K562 (cell line): Measurements from ENCODE around the gene SLC26A2. TPM values are rescaled to one million over a fixed set of nuclear protein-coding genes. Genes with fewer than 3 reads are reported as not detected.

Source experiments
- ATAC-seq: fragments of 200-7000 bp; cut with Tn5 transposase; 3 replicates; pipeline ENCODE4 v1.9.1; 2020; ENCODE audit warnings: moderate library complexity
- BruUV-seq: library from RNA; stranded (reverse); fragments of 400-500 nt; replicated peaks from 2 replicates; lab custom pipeline; 2021; lab: Mats Ljungman, UMichigan
- CTCF ChIA-PET: fragments of 300-600 bp; formaldehyde crosslinking; extraction: SDS; loops from one replicate; lab custom pipeline; 2021; ENCODE audit warnings: low intra/inter-chr PET ratio; lab: Yijun Ruan, JAX
- POLR2A ChIA-PET: fragments of 300-600, 350-650 bp; sonication (Branson Sonifier 250); formaldehyde crosslinking; extraction: SDS; loops from one replicate; lab custom pipeline; 2021; ENCODE audit warnings: antibody characterized with exemption, inconsistent platforms; lab: Yijun Ruan, JAX
- DNase-seq, 4 experiments: peaks; one replicate each; pipeline versions ENCODE4 v3.0.0 to v3.0.0-alpha.2; 2011 to 2018; ENCODE audit warnings: low spot score in 3 of 4, mixed read lengths in 3 of 4; ENCODE audit errors: extremely low read depth in 1 of 4
- FAIRE-seq: peaks from 2 replicates; lab custom pipeline; 2011; peaks lifted over from hg19 to GRCh38; lab: Jason Lieb, UNC
- H2AFZ ChIP-seq: 2 replicates; pipeline ENCODE4 v1.6.0; 2011; ENCODE audit warnings: low read depth, low read length, control low read depth, inconsistent platforms
- H3K27ac ChIP-seq: fragments of 200-600 bp; 3 replicates; pipeline ENCODE4 v1.8.0; 2011; ENCODE audit warnings: low read depth, mild to moderate bottlenecking, control low read depth, inconsistent platforms, low read length, moderate library complexity, mixed read lengths; ENCODE audit errors: extremely low read depth
- H3K27me3 ChIP-seq, 2 experiments: fragments of 300-600 bp in 1 of 2; 2 replicates in 1 of 2; 3 replicates in 1 of 2; pipeline versions ENCODE4 v1.6.0 to v1.8.0; 2011; ENCODE audit warnings: inconsistent platforms in 2 of 2, low read length in 2 of 2, mild to moderate bottlenecking in 1 of 2, mixed read lengths in 1 of 2, moderate library complexity in 1 of 2; ENCODE audit not compliant: control insufficient read depth in 2 of 2, insufficient read depth in 2 of 2
- H3K36me3 ChIP-seq: fragments of 300-600 bp; 3 replicates; pipeline ENCODE4 v1.8.0; 2011; ENCODE audit warnings: mild to moderate bottlenecking, low read length, inconsistent platforms; ENCODE audit not compliant: control insufficient read depth, insufficient read depth
- H3K4me1 ChIP-seq, 2 experiments: fragments of 200-600 bp in 1 of 2; replicated peaks in 1 of 2; 2 replicates in 1 of 2; 3 replicates in 1 of 2; pipeline versions ENCODE4 v1.5.1 to v1.8.0; 2011; ENCODE audit warnings: inconsistent platforms in 2 of 2, low read length in 2 of 2, mild to moderate bottlenecking in 1 of 2, mixed read lengths in 1 of 2, moderate library complexity in 1 of 2; ENCODE audit not compliant: control insufficient read depth in 2 of 2, insufficient read depth in 2 of 2
- H3K4me2 ChIP-seq: 2 replicates; pipeline ENCODE4 v1.6.1; 2011; ENCODE audit warnings: low read length, control low read depth, inconsistent platforms, mixed read lengths; ENCODE audit not compliant: insufficient read depth
- H3K4me3 ChIP-seq: fragments of 200-600 bp; sonication (generic), shearing (Covaris generic); 2 replicates; pipeline ENCODE4 v1.5.1; 2016; ENCODE audit warnings: control low read depth, inconsistent platforms
- H3K79me2 ChIP-seq: fragments of 200-600 bp; 3 replicates; pipeline ENCODE4 v1.8.0; 2011; ENCODE audit warnings: low read length, inconsistent platforms; ENCODE audit not compliant: control insufficient read depth, insufficient read depth
- H3K9ac ChIP-seq, 2 experiments: 2 replicates each; pipeline versions ENCODE4 v1.6.0 to v1.6.1; 2011; ENCODE audit warnings: low read depth in 2 of 2, low read length in 2 of 2, control low read depth in 1 of 2, inconsistent platforms in 1 of 2, mild to moderate bottlenecking in 1 of 2, mixed read lengths in 1 of 2; ENCODE audit not compliant: insufficient read depth in 1 of 2
- H3K9me1 ChIP-seq: one replicate; pipeline ENCODE4 v1.6.0; 2011; ENCODE audit warnings: inconsistent platforms, mild to moderate bottlenecking, low read length, moderate library complexity; ENCODE audit not compliant: control insufficient read depth, insufficient read depth
- H3K9me3 ChIP-seq: replicated peaks from 2 replicates; pipeline ENCODE4 v1.5.1; 2011; ENCODE audit warnings: low read depth, low read length, inconsistent platforms; ENCODE audit not compliant: control insufficient read depth, insufficient read depth
- H4K20me1 ChIP-seq: replicated peaks from 2 replicates; pipeline ENCODE4 v1.6.1; 2011; ENCODE audit warnings: low read length, inconsistent platforms, mixed read lengths; ENCODE audit not compliant: control insufficient read depth, insufficient read depth
- GTF3C2 ChIP-seq: IDR thresholded peaks from 3 replicates; pipeline ENCODE4 v1.6.1; 2011; ENCODE audit warnings: borderline replicate concordance, mild to moderate bottlenecking, moderate library complexity; ENCODE audit not compliant: insufficient read length; ENCODE audit errors: extremely low read depth
- NR0B1 ChIP-seq: fragments of 450-650 bp; IDR thresholded peaks from one replicate; pipeline ENCODE4 v1.6.1; 2018; ENCODE audit warnings: mild to moderate bottlenecking, moderate library complexity; ENCODE audit not compliant: partially characterized antibody
- SIX5 ChIP-seq, 2 experiments: IDR thresholded peaks; 2 replicates each; pipeline ENCODE4 v1.6.1; 2011; ENCODE audit warnings: low read length in 2 of 2, borderline replicate concordance in 1 of 2, low read depth in 1 of 2, mild to moderate bottlenecking in 1 of 2, moderate library complexity in 1 of 2; ENCODE audit not compliant: insufficient read depth in 1 of 2
- ZNF311 ChIP-seq: fragments of 250-450 bp; sonication (Bioruptor Pico); IDR thresholded peaks from 2 replicates; pipeline ENCODE4 v1.4.0; 2020; ENCODE audit warnings: mild to moderate bottlenecking, moderate library complexity
- WGBS: fragments of 100-300 bp; shearing (Covaris generic); methylation state at CpG from one replicate; pipeline ENCODE4 v1.1.6; 2016; ENCODE audit warnings: low coverage, mixed read lengths; ENCODE audit not compliant: insufficient coverage; ENCODE audit errors: missing lambda C conversion rate; 5-methylcytosine and 5-hydroxymethylcytosine counted together
- in situ Hi-C: fragments of 300-500 bp; cut with MboI; formaldehyde crosslinking; loops from 4 replicates; pipeline ENCODE4 v1.15.0; 2018; ENCODE audit warnings: inconsistent platforms, mixed read lengths
- intact Hi-C: fragments of 100-400 bp; cut with micrococcal nuclease; formaldehyde crosslinking; loops from 2 replicates; pipeline ENCODE4 v1.14.2; 2022
- polyA plus RNA-seq, 8 experiments: library from polyadenylated mRNA; depleted of rRNA in 4 of 8; stranded (reverse) in 5 of 8; unstranded in 3 of 8; fragments of >200 nt; fragmentation: Nextera tagmentation in 2 of 8; fragmentation: Illumina TruSeq in 1 of 8; extraction: Ambion mirVana in 2 of 8; extraction: Trizol in 1 of 8; gene quantifications; 2 replicates each; pipeline versions ENCODE4 v1.2.1 to v1.2.3, GENCODE V29; 2011 to 2014; ENCODE audit warnings: inconsistent platforms in 1 of 8, missing spikeins in 1 of 8
- total RNA-seq, 7 experiments: library from RNA; depleted of rRNA in 6 of 7; stranded (reverse); fragments of >200 nt in 6 of 7; fragmentation: Illumina TruSeq in 2 of 7; extraction: Trizol in 2 of 7; gene quantifications; 2 replicates each; pipeline versions ENCODE4 v1.2.1 to v1.2.3, GENCODE V29; 2011 to 2021; ENCODE audit warnings: low replicate concordance in 1 of 7

Gene SLC26A2
- total and polyA plus RNA-seq, 9 of the 15 experiments (the other 6 are each of a cell fraction or from before 2014, with no cell fraction given): 1.1 to 6.3 (median 3.6) TPM

GRCh38 chr5:149954798-149955197, 5.8 kb upstream of the SLC26A2 start:
- POLR2A ChIA-PET: interaction anchor here (1.4 kb wide), 1 partner anchor 20 kb away, joined by 4 read pairs; no protein-coding TSS in a partner anchor
- no peak for FAIRE-seq
- no peaks in the 10 kb centered on the region for H4K20me1 ChIP-seq
- no peak overlapping the region for H3K9ac ChIP-seq
- H3K36me3 ChIP-seq: no peaks in the 10 kb centered on the region
- no peaks in the 10 kb centered on the region for H3K79me2 ChIP-seq
- in situ Hi-C loops: no loop called here
- H2AFZ ChIP-seq: no peak overlapping the region
- 68% methylated on average over 6 of the region's 6 CpGs for WGBS
- CTCF ChIA-PET: no interaction called here
- no peaks in the 10 kb centered on the region for H3K9me3 ChIP-seq
- BruUV-seq: no TSS peak
- no peak for ATAC-seq
- intact Hi-C loops: no loop called here
- H3K27me3 ChIP-seq: no peaks in the 10 kb centered on the region
- H3K4me3 ChIP-seq: no peak overlapping the region
- peaks cover 4 to 13% of the 10 kb centered on the region in 2 experiments; a peak in 4 of 5 replicates for H3K4me1 ChIP-seq
- TF ChIP-seq NR0B1: no peak
- no peak for TF ChIP-seq ZNF311 (CRISPR knock-in tag)
- TF ChIP-seq GTF3C2: no peak
- TF ChIP-seq SIX5 (IDR thresholded peaks at IDR 0.05; ENCODE audit: borderline replicate concordance in 1 of 2, insufficient read depth in 1 of 2, low read depth in 1 of 2, low read length in 2 of 2): no peak
- TF ChIP-seq, all 486 proteins: peak for 0
- H3K27ac ChIP-seq: no peak overlapping the region
- H3K4me2 ChIP-seq: no peak overlapping the region
- H3K9me1 ChIP-seq: no peaks in the 10 kb centered on the region
- no peak for DNase-seq
